ENCODE measurements around the gene MTMR12. TPM values are rescaled to one million over a fixed set of nuclear protein-coding genes. Genes with fewer than 3 reads are reported as not detected.

Gene MTMR12
- total and polyA plus RNA-seq, 4 experiments from 2014 or later, result 11.6 to 26.4 (median 22.2) TPM

DNA sequence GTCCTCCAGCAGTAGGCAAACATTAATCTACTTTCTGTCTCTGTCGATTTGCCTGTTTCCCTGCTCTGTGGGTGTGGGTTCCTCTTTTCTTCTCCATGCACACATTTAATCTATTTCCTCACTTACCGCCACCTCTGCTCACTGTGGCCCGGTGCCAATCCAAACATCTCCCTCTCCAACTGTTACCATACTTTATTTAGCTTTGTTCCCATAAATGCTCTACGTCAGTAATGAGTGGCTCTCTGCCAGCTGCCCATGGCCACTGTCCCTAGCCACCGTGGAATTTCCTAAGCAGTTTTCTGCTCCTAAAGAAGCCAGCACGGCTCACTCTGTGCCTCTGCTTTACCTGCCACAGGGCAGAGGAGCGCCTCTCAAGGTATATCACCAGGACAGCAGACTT, 119.1 kb downstream of the MTMR12 start:
- CTCF ChIA-PET (ENCODE audit: partially characterized antibody), result no interaction called here
- Mint-ChIP-seq H3K27me3 (peaks cover 2 to 8% of the 10 kb centered on the region in 2 donors), H3K4me1 (no peaks in the 10 kb centered on the region), H3K27ac (no peak overlapping the region), H3K9me3 (no peaks in the 10 kb centered on the region), H3K4me3 (no peak overlapping the region), H3K36me3 (no peaks in the 10 kb centered on the region)
- H3K27me3 ChIP-seq (ENCODE audit: insufficient read depth, low read length), result no peaks in the 10 kb centered on the region
- H3K4me1 ChIP-seq (ENCODE audit: insufficient read depth, low read length), result no peaks in the 10 kb centered on the region
- H3K27ac ChIP-seq (ENCODE audit: low read depth, low read length), result no peak overlapping the region
- no peaks in the 10 kb centered on the region for H3K36me3 ChIP-seq (ENCODE audit: insufficient read depth, low read length)
- intact Hi-C loops (cut with micrococcal nuclease), result no loop called here
- POLR2A ChIA-PET (ENCODE audit: partially characterized antibody), result no interaction called here
- no peak overlapping the region for H3K4me3 ChIP-seq (ENCODE audit: low read length in 2 of 2)
- no peaks in the 10 kb centered on the region for H3K9me3 ChIP-seq (ENCODE audit: control insufficient read depth in 1 of 2, low read length in 2 of 2)
- no peak for DNase-seq

GRCh38 chr5:32190095-32190494, 122.6 kb downstream of the MTMR12 start:
- no peak overlapping the region for H3K27ac ChIP-seq (ENCODE audit: low read depth, low read length)
- H3K9me3 Mint-ChIP-seq, result peaks cover 0 to 7% (median 0%) of the 10 kb centered on the region in 8 donors
- H3K27me3 ChIP-seq (ENCODE audit: insufficient read depth, low read length), result no peaks in the 10 kb centered on the region
- no peaks in the 10 kb centered on the region for H3K4me1 Mint-ChIP-seq
- peaks cover 0 to 4% of the 10 kb centered on the region in 2 donors for H3K27me3 Mint-ChIP-seq
- no peak overlapping the region for H3K4me3 Mint-ChIP-seq
- no peak for DNase-seq
- intact Hi-C loops (cut with micrococcal nuclease), result no loop called here
- no peaks in the 10 kb centered on the region for H3K9me3 ChIP-seq (ENCODE audit: control insufficient read depth in 1 of 2, low read length in 2 of 2)
- no peaks in the 10 kb centered on the region for H3K36me3 ChIP-seq (ENCODE audit: insufficient read depth, low read length)
- ChIA-PET POLR2A (ENCODE audit: partially characterized antibody) (no interaction called here), CTCF (ENCODE audit: partially characterized antibody) (interaction anchor here (2.3 kb wide), 1 partner anchor 140 kb away, joined by 6 read pairs; no protein-coding TSS in a partner anchor)
- H3K36me3 Mint-ChIP-seq, result no peaks in the 10 kb centered on the region
- no peak overlapping the region for H3K27ac Mint-ChIP-seq
- no peak overlapping the region for H3K4me3 ChIP-seq (ENCODE audit: low read length in 2 of 2)
- H3K4me1 ChIP-seq (ENCODE audit: insufficient read depth, low read length), result no peaks in the 10 kb centered on the region

- no peak overlapping the region for H3K27ac Mint-ChIP-seq
- H3K27ac ChIP-seq (ENCODE audit: low read depth, low read length), result no peak overlapping the region
- no peaks in the 10 kb centered on the region for H3K9me3 ChIP-seq (ENCODE audit: control insufficient read depth in 1 of 2, low read length in 2 of 2)
- H3K27me3 Mint-ChIP-seq, result peaks cover 0 to 1% of the 10 kb centered on the region in 2 donors
- no peaks in the 10 kb centered on the region for H3K36me3 Mint-ChIP-seq
- ChIA-PET CTCF (ENCODE audit: partially characterized antibody) (no interaction called here), POLR2A (ENCODE audit: partially characterized antibody) (no interaction called here)
- H3K4me3 Mint-ChIP-seq, result no peak overlapping the region
- intact Hi-C loops (cut with micrococcal nuclease), result no loop called here
- peaks cover 0 to 1% (median 0%) of the 10 kb centered on the region in 4 donors for H3K4me1 Mint-ChIP-seq
- H3K9me3 Mint-ChIP-seq, result peaks cover 0 to 7% (median 0%) of the 10 kb centered on the region in 8 donors
- no peak for DNase-seq
- H3K36me3 ChIP-seq (ENCODE audit: insufficient read depth, low read length), result no peaks in the 10 kb centered on the region
- H3K27me3 ChIP-seq (ENCODE audit: insufficient read depth, low read length), result no peaks in the 10 kb centered on the region
- H3K4me3 ChIP-seq (ENCODE audit: low read length in 2 of 2), result no peak overlapping the region
- H3K4me1 ChIP-seq (ENCODE audit: insufficient read depth, low read length), result no peaks in the 10 kb centered on the region
Observed at GRCh38 chr5:32187675-32188074, 125.1 kb downstream of the MTMR12 start.

- Histone ChIP-seq H3K36me3 (ENCODE audit: insufficient read depth, low read length) (no peaks in the 10 kb centered on the region), H3K27ac (ENCODE audit: low read depth, low read length) (no peak overlapping the region), H3K4me1 (ENCODE audit: insufficient read depth, low read length) (no peaks in the 10 kb centered on the region), H3K4me3 (ENCODE audit: low read length in 2 of 2) (no peak overlapping the region), H3K27me3 (ENCODE audit: insufficient read depth, low read length) (no peaks in the 10 kb centered on the region), H3K9me3 (ENCODE audit: control insufficient read depth in 1 of 2, low read length in 2 of 2) (no peaks in the 10 kb centered on the region)
- Mint-ChIP-seq H3K9me3 (peaks cover 0 to 3% (median 0%) of the 10 kb centered on the region in 8 donors), H3K4me3 (no peak overlapping the region), H3K27ac (no peak overlapping the region), H3K4me1 (peaks cover 0 to 3% (median under 1%) of the 10 kb centered on the region in 4 donors), H3K27me3 (peaks cover 1 to 5% of the 10 kb centered on the region in 2 donors), H3K36me3 (no peaks in the 10 kb centered on the region)
- POLR2A ChIA-PET (ENCODE audit: partially characterized antibody), result no interaction called here
- DNase-seq, result no peak
- intact Hi-C loops (cut with micrococcal nuclease), result no loop called here
- CTCF ChIA-PET (ENCODE audit: partially characterized antibody), result no interaction called here
Observed at GRCh38 chr5:32182463-32183063, 130.2 kb downstream of the MTMR12 start.

Other genes with a start within 250 kb of the MTMR12 start
- 10 to 100 TPM; 67.4 to 74.5 TPM for gene GOLPH3, start 138.6 kb downstream of the MTMR12 start, total RNA-seq
- 100 to 1,000 TPM in 1 of 2 donors, 10 to 100 TPM in 1; 98.0 to 107 TPM for gene GOLPH3, start 138.6 kb downstream of the MTMR12 start, polyA plus RNA-seq
- 10 to 100 TPM; 60.1 to 65.4 TPM for gene ZFR, start 131.8 kb upstream of the MTMR12 start, total RNA-seq
- gene ZFR, start 131.8 kb upstream of the MTMR12 start, polyA plus RNA-seq, result 100 to 1,000 TPM in 1 of 2 donors, 10 to 100 TPM in 1; 79.2 to 102 TPM

Measured in CD4-positive, alpha-beta memory T cell (primary cell).